Peyer's patch (tissue), 4 donors: Measurements from ENCODE around the gene HNF1A. TPM values are rescaled to one million over a fixed set of nuclear protein-coding genes. Genes with fewer than 3 reads are reported as not detected.

ENCODE experiments used
- DNase-seq, 3 donors: peaks; one replicate each; pipeline ENCODE4 v3.0.0-alpha.2; 2017 to 2019
- H3K27ac ChIP-seq, 4 donors: fragments of 200-600 bp; sonication (generic); one replicate each; pipeline ENCODE4 v1.5.1; 2016 to 2019
- H3K27me3 ChIP-seq, 2 donors: fragments of 200-600 bp; sonication (generic); one replicate each; pipeline ENCODE4 v1.5.1; 2019
- H3K36me3 ChIP-seq, 3 donors: fragments of 200-600 bp; sonication (generic); one replicate each; pipeline ENCODE4 v1.5.1; 2016 to 2019
- H3K4me1 ChIP-seq, 4 donors: fragments of 200-600 bp; sonication (generic); one replicate each; pipeline ENCODE4 v1.5.1; 2016 to 2019
- H3K4me3 ChIP-seq, 4 donors: fragments of 200-600 bp; sonication (generic); 1 replicate in 3 of 4; 2 replicates in 1 of 4; pipeline ENCODE4 v1.5.1; 2016 to 2019; ENCODE audit warnings: mild to moderate bottlenecking in 1 of 4
- H3K9me3 ChIP-seq, 4 donors: fragments of 200-600 bp; sonication (generic); one replicate each; pipeline ENCODE4 v1.5.1; 2016 to 2019; ENCODE audit warnings: mild to moderate bottlenecking in 1 of 4
- CTCF ChIP-seq, 6 experiments: fragments of 450-650 bp in 4 of 6; fragments of 200-600 bp in 2 of 6; sonication (generic) in 1 of 6; IDR thresholded peaks; one replicate each; pipeline ENCODE4 v1.5.1; 2017 to 2019; ENCODE audit warnings: antibody characterized with exemption in 6 of 6, mild to moderate bottlenecking in 3 of 6, moderate library complexity in 1 of 6
- POLR2A ChIP-seq, 2 donors: fragments of 450-650 bp; IDR thresholded peaks; one replicate each; pipeline ENCODE4 v1.5.1; 2017; ENCODE audit warnings: antibody characterized with exemption in 2 of 2, mild to moderate bottlenecking in 2 of 2, moderate library complexity in 2 of 2
- total RNA-seq, 4 donors: library from RNA; depleted of rRNA; stranded (reverse); fragments of >200 nt; gene quantifications; one replicate each; pipeline ENCODE4 v1.1.0, GENCODE V29; 2016

HNF1A gene
- total RNA-seq, 4 donors from 2014 or later = 15.7 to 93.6 (median 57.0) TPM

- H3K27ac ChIP-seq = no peak overlapping the region
- no peaks in the 10 kb centered on the region for H3K27me3 ChIP-seq
- no peak overlapping the region for H3K4me3 ChIP-seq
- DNase-seq = no peak
- TF ChIP-seq POLR2A (IDR thresholded peaks at IDR 0.05) = no peak
- TF ChIP-seq CTCF (IDR thresholded peaks at IDR 0.05) = no peak
- H3K36me3 ChIP-seq = peaks cover 0 to 53% (median 0%) of the 10 kb centered on the region in 3 donors
- no peaks in the 10 kb centered on the region for H3K9me3 ChIP-seq
- no peaks in the 10 kb centered on the region for H3K4me1 ChIP-seq
Observed at GRCh38 chr12:120996133-120996746, 17.9 kb downstream of the HNF1A start.

GRCh38 chr12:120997448-120997847 lies 19.1 kb downstream of the HNF1A start:
- H3K4me1 ChIP-seq = no peaks in the 10 kb centered on the region
- no peaks in the 10 kb centered on the region for H3K27me3 ChIP-seq
- H3K36me3 ChIP-seq = peaks cover 0 to 62% (median 0%) of the 10 kb centered on the region in 3 donors
- no peak for DNase-seq
- H3K4me3 ChIP-seq = no peak overlapping the region
- TF ChIP-seq POLR2A (IDR thresholded peaks at IDR 0.05) (no peak), CTCF (IDR thresholded peaks at IDR 0.05) (no peak)
- no peaks in the 10 kb centered on the region for H3K9me3 ChIP-seq
- H3K27ac ChIP-seq = no peak overlapping the region

- peaks cover 0 to 66% (median 0%) of the 10 kb centered on the region in 3 donors for H3K36me3 ChIP-seq
- TF ChIP-seq POLR2A (IDR thresholded peaks at IDR 0.05) (no peak), CTCF (IDR thresholded peaks at IDR 0.05) (no peak)
- no peak overlapping the region for H3K4me3 ChIP-seq
- no peaks in the 10 kb centered on the region for H3K27me3 ChIP-seq
- H3K27ac ChIP-seq = no peak overlapping the region
- no peaks in the 10 kb centered on the region for H3K9me3 ChIP-seq
- H3K4me1 ChIP-seq = no peaks in the 10 kb centered on the region
- no peak for DNase-seq
Observed at GRCh38 chr12:120998435-120998834, 20.1 kb downstream of the HNF1A start.

- no peaks in the 10 kb centered on the region for H3K27me3 ChIP-seq
- H3K36me3 ChIP-seq = peaks cover 0 to 66% (median 0%) of the 10 kb centered on the region in 3 donors
- no peaks in the 10 kb centered on the region for H3K4me1 ChIP-seq
- H3K9me3 ChIP-seq = no peaks in the 10 kb centered on the region
- no peak overlapping the region for H3K27ac ChIP-seq
- no peak for DNase-seq
- no peak overlapping the region for H3K4me3 ChIP-seq
- no peak for TF ChIP-seq POLR2A (IDR thresholded peaks at IDR 0.05)
- TF ChIP-seq CTCF (IDR thresholded peaks at IDR 0.05) = no peak
Observed at GRCh38 chr12:120999191-121000120, 21.1 kb downstream of the HNF1A start.

DNA sequence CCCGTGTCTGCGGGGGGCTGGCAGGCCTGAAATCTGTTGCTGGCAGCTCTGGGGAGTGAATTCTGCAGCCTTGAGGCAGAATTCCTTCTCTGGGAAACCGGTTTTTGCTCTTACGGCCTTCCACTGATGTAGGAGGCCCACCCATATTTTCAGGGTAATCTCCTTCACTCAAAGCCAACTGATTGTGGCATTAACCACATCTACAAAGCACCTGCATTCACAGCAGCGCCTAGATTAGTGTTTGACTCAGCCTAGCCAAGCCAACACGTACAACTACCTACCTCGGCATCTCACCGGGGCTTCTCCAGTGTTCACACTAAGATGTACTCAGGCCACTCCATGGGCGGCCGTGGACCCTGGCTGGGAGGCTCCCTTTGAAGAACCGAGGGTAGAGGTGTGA lies 22.2 kb downstream of the HNF1A start:
- Histone ChIP-seq H3K27ac (no peak overlapping the region), H3K4me3 (no peak overlapping the region), H3K27me3 (no peaks in the 10 kb centered on the region), H3K4me1 (no peaks in the 10 kb centered on the region), H3K36me3 (peaks cover 0 to 58% (median 0%) of the 10 kb centered on the region in 3 donors), H3K9me3 (no peaks in the 10 kb centered on the region)
- TF ChIP-seq CTCF (IDR thresholded peaks at IDR 0.05) = no peak
- TF ChIP-seq POLR2A (IDR thresholded peaks at IDR 0.05) = no peak
- DNase-seq = no peak
